Psoas muscle (tissue), 8 donors: ENCODE measurements around the gene SYNGR1. TPM values are rescaled to one million over a fixed set of nuclear protein-coding genes. Genes with fewer than 3 reads are reported as not detected.
"Not testable (repeated sequence)": the region's sequence is repeated elsewhere in the genome, so short reads cannot be mapped to it uniquely, and the experiment has no call there.

Experiments
- ATAC-seq, 4 donors: fragments of 200-7000 bp; cut with Tn5 transposase; one replicate each; pipeline ENCODE4 v1.9.1; 2020; ENCODE audit warnings: moderate library complexity in 3 of 4, mild to moderate bottlenecking in 2 of 4
- DNase-seq, 2 donors: peaks; one replicate each; pipeline ENCODE4 v3.0.0-alpha.2; 2020
- H3K27ac ChIP-seq: fragments of 200-600 bp; one replicate; pipeline ENCODE4 v1.8.0; 2022
- H3K27me3 ChIP-seq, 3 donors: fragments of 200-600 bp in 1 of 3; one replicate each; pipeline versions ENCODE4 v1.6.1 to v1.8.0; 2013 to 2022; ENCODE audit warnings: low read length in 2 of 3, mild to moderate bottlenecking in 2 of 3, moderate library complexity in 1 of 3; ENCODE audit not compliant: insufficient read depth in 3 of 3
- H3K36me3 ChIP-seq, 2 donors: fragments of 200-600 bp in 1 of 2; one replicate each; pipeline versions ENCODE4 v1.6.1 to v1.8.0; 2013 to 2022; ENCODE audit warnings: low read depth in 1 of 2, mild to moderate bottlenecking in 1 of 2, moderate library complexity in 1 of 2; ENCODE audit not compliant: insufficient read depth in 1 of 2
- H3K4me1 ChIP-seq: fragments of 200-600 bp; one replicate; pipeline ENCODE4 v1.8.0; 2022
- H3K4me3 ChIP-seq: fragments of 200-600 bp; one replicate; pipeline ENCODE4 v1.8.0; 2022; ENCODE audit warnings: mild to moderate bottlenecking
- H3K9me3 ChIP-seq: fragments of 200-600 bp; one replicate; pipeline ENCODE4 v1.8.0; 2022
- CTCF ChIP-seq: fragments of 200-600 bp; IDR thresholded peaks from one replicate; pipeline ENCODE4 v1.8.0; 2022; ENCODE audit warnings: antibody characterized with exemption
- WGBS, 3 donors: extraction: QIAGEN DNeasy Blood & Tissue Kit; methylation state at CpG; one replicate each; pipeline versions ENCODE4 v1.1.6 to v1.1.7; 2013; 5-methylcytosine and 5-hydroxymethylcytosine counted together
- intact Hi-C, 2 donors: fragments of 100-400 bp; cut with DNase I; formaldehyde crosslinking; loops; one replicate each; pipeline versions ENCODE4 v1.11.0 to v1.14.2; 2022
- polyA plus RNA-seq, 3 donors: library from polyadenylated mRNA; stranded (reverse); fragments of 200-250 nt; gene quantifications; one replicate each; pipeline ENCODE4 v1.2.3, GENCODE V29; 2013
- total RNA-seq, 4 donors: library from RNA; stranded (reverse); fragmentation: NEBNext Ultra II Directional in 2 of 4; extraction: Animal tissue kit (Norgen Biotek cat#: 25700) in 2 of 4; gene quantifications; one replicate each; pipeline versions ENCODE4 v1.2.1 to v1.2.4, GENCODE V29; 2021 to 2023
- donor health status: healthy with polysubstance abuse.
- donor health status: DM: no; HTN: no; CAD: no; lungs with moderate emphysema.
- donor health status: Bipolar disorder and iron deficiency.
- donor health status: healthy.
- donor health status: DM: yes; HTN: yes; CAD: no.
- donor health status: DM: no; HTN: no; CAD: no.
- donor health status: DM: no; HTN: no; CAD: no.
- donor health status: DM: yes; HTN: yes; CAD: no.

The SYNGR1 gene
- total and polyA plus RNA-seq, 7 donors: 15.3 to 39.9 (median 20.4) TPM

GRCh38 chr22:39355080-39355479 is 5.3 kb downstream of the SYNGR1 start:
- Histone ChIP-seq H3K9me3 (no peaks in the 10 kb centered on the region), H3K4me3 (no peak overlapping the region), H3K27ac (no peak overlapping the region), H3K4me1 (peaks cover 7% of the 10 kb centered on the region), H3K36me3 (peaks cover 0 to 4% of the 10 kb centered on the region in 2 donors), H3K27me3 (no peaks in the 10 kb centered on the region)
- TF ChIP-seq CTCF: no peak
- no peak for DNase-seq
- no peak for ATAC-seq
- WGBS, 3 donors: 85 to 89% (median 88%) methylated on average over 12 of the region's 12 CpGs
- intact Hi-C loops: no loop called here

GRCh38 chr22:39355805-39356204 is 6.0 kb downstream of the SYNGR1 start:
- H3K4me3 ChIP-seq, H3K27ac ChIP-seq, H3K9me3 ChIP-seq, H3K4me1 ChIP-seq, intact Hi-C loops, H3K27me3 ChIP-seq, H3K36me3 ChIP-seq, ATAC-seq, DNase-seq: not testable (repeated sequence)
- WGBS, 3 donors: 86 to 92% (median 91%) methylated on average over 14 of the region's 14 CpGs

- Histone ChIP-seq H3K27ac (no peak overlapping the region), H3K4me3 (no peak overlapping the region), H3K4me1 (no peaks in the 10 kb centered on the region), H3K36me3 (peaks cover 0 to 4% of the 10 kb centered on the region in 2 donors), H3K27me3 (no peaks in the 10 kb centered on the region), H3K9me3 (no peaks in the 10 kb centered on the region)
- no peak for TF ChIP-seq CTCF
- DNase-seq (no peak), ATAC-seq (peak; percentile 68 to 90 (median 85))
- 21 to 29% (median 28%) methylated on average over 5 of the region's 5 CpGs for WGBS, 3 donors
- intact Hi-C loops: no loop called here
Observed at GRCh38 chr22:39356464-39356863, 6.7 kb downstream of the SYNGR1 start.

- H3K27ac ChIP-seq, H3K36me3 ChIP-seq, H3K27me3 ChIP-seq, H3K4me1 ChIP-seq, ATAC-seq, H3K4me3 ChIP-seq, intact Hi-C loops, H3K9me3 ChIP-seq: not testable (repeated sequence)
- peak in 1 of 2 donors; percentile 23 for DNase-seq
- 91 to 95% (median 93%) methylated on average over 18 to 38 of the region's 53 CpGs for WGBS, 3 donors
Observed at GRCh38 chr22:39357110-39358108, 7.6 kb downstream of the SYNGR1 start.

- intact Hi-C loops, H3K9me3 ChIP-seq, H3K27ac ChIP-seq, H3K4me1 ChIP-seq, H3K27me3 ChIP-seq, H3K4me3 ChIP-seq, H3K36me3 ChIP-seq, ATAC-seq: not testable (repeated sequence)
- WGBS, 3 donors: 79 to 89% (median 84%) methylated on average over 13 to 14 of the region's 17 CpGs
- peak in 1 of 2 donors; percentile 8 for DNase-seq
Observed at GRCh38 chr22:39358197-39358596, 8.4 kb downstream of the SYNGR1 start.

- 73 to 90% (median 79%) methylated on average over 9 of the region's 9 CpGs for WGBS, 3 donors
- intact Hi-C loops: no loop called here
- Histone ChIP-seq H3K9me3 (no peaks in the 10 kb centered on the region), H3K27me3 (no peaks in the 10 kb centered on the region), H3K4me1 (peaks cover 6% of the 10 kb centered on the region), H3K36me3 (peaks cover 0 to 4% of the 10 kb centered on the region in 2 donors), H3K27ac (no peak overlapping the region), H3K4me3 (no peak overlapping the region)
- TF ChIP-seq CTCF: no peak
- ATAC-seq: no peak
- peak in 1 of 2 donors; percentile 30 for DNase-seq
Observed at GRCh38 chr22:39359659-39360195, 9.9 kb downstream of the SYNGR1 start.
